ENCODE results near the gene INHBC. TPM values are rescaled to one million over a fixed set of nuclear protein-coding genes. Genes with fewer than 3 reads are reported as not detected.

INHBC gene
- polyA plus RNA-seq, 1 of the 3 experiments (the other 2 are of a cell fraction): 0.08 TPM

DNA sequence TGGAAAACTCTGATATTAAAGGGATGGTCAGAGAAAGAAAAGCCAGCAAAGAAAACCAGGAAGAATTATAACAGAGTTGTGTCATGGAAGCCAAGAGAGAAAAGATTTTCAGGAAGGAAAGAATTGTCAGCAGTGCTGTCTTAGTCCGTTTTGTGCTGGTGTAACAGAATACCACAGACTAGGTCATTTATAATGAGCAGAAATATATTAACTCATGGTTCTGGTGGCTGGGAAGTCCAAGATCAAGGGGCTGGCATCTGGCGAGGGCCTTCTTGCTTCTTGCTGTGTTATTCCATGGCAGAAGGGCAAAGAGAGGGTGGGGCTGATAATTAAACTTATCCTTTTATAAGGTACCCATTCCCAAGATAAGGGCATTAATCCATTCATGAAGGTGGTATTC is 14.1 kb downstream of the INHBC start:
- TF ChIP-seq MEF2A (IDR thresholded peaks at IDR 0.05; ENCODE audit: borderline replicate concordance, low read depth) (no peak), NFIC (IDR thresholded peaks at IDR 0.05; ENCODE audit: borderline replicate concordance) (no peak), POLR2AphosphoS5 (IDR thresholded peaks at IDR 0.05; ENCODE audit: low read depth, low read length) (no peak), YY1 (IDR thresholded peaks at IDR 0.05; ENCODE audit: low read depth) (no peak), SMC3 (IDR thresholded peaks at IDR 0.05; ENCODE audit: low read depth, low read length) (no peak), MAX (IDR thresholded peaks at IDR 0.05; ENCODE audit: low read depth) (no peak), RAD21 (IDR thresholded peaks at IDR 0.05; ENCODE audit: low read length) (no peak), ELF1 (IDR thresholded peaks at IDR 0.05) (no peak), USF2 (IDR thresholded peaks at IDR 0.05; ENCODE audit: borderline replicate concordance, low read depth, low read length) (no peak), JUND (IDR thresholded peaks at IDR 0.05) (no peak), IRF3 (IDR thresholded peaks at IDR 0.05; ENCODE audit: low read depth, low read length) (no peak), FOXM1 (IDR thresholded peaks at IDR 0.05; ENCODE audit: low read depth) (no peak), TEAD4 (IDR thresholded peaks at IDR 0.05; ENCODE audit: borderline replicate concordance, insufficient read depth) (no peak), TAF1 (IDR thresholded peaks at IDR 0.05; ENCODE audit: borderline replicate concordance, low read depth, low read length) (no peak)
- TF ChIP-seq, protein P1, sequence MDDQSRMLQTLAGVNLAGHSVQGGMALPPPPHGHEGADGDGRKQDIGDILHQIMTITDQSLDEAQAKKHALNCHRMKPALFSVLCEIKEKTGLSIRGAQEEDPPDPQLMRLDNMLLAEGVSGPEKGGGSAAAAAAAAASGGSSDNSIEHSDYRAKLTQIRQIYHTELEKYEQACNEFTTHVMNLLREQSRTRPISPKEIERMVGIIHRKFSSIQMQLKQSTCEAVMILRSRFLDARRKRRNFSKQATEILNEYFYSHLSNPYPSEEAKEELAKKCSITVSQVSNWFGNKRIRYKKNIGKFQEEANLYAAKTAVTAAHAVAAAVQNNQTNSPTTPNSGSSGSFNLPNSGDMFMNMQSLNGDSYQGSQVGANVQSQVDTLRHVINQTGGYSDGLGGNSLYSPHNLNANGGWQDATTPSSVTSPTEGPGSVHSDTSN (IDR thresholded peaks at IDR 0.05): no peak
- Histone ChIP-seq H3K79me2 (ENCODE audit: insufficient read depth) (no peaks in the 10 kb centered on the region), H3K9ac (no peak overlapping the region), H4K20me1 (ENCODE audit: insufficient read depth) (no peaks in the 10 kb centered on the region), H3K4me1 (ENCODE audit: control insufficient read depth in 1 of 2, insufficient read depth in 2 of 2, low read depth in 1 of 2, low read length in 1 of 2) (peaks cover 2 to 6% of the 10 kb centered on the region in 2 experiments; a peak in 2 of 4 replicates), H3F3A (replicated peaks; ENCODE audit: insufficient read depth) (no peaks in the 10 kb centered on the region), H3K9me3 (no peaks in the 10 kb centered on the region), H3K27ac (ENCODE audit: low read depth in 2 of 2, low read length in 1 of 2) (no peak overlapping the region), H3K9me2 (no peaks in the 10 kb centered on the region), H2AFZ (ENCODE audit: low read depth) (no peak overlapping the region), H3K4me3 (ENCODE audit: low read depth in 2 of 2, low read length in 1 of 2) (no peak overlapping the region), H3K27me3 (ENCODE audit: insufficient read depth) (no peaks in the 10 kb centered on the region), H3K36me3 (replicated peaks in 1 of 2; ENCODE audit: control insufficient read depth in 1 of 2, insufficient read depth in 2 of 2, low read length in 1 of 2) (no peaks in the 10 kb centered on the region), H3K4me2 (no peak overlapping the region)
- CTCF ChIA-PET: interaction anchor here (1.0 to 2.8 kb wide), 4 partner anchors 13 to 183 kb away, joined by 3 to 10 read pairs (median 6); no protein-coding TSS in a partner anchor
- POLR2A ChIA-PET: no interaction called here
- WGBS (ENCODE audit: low lambda C conversion rate): 66% methylated on average over 2 of the region's 2 CpGs
- no peak for DNase-seq

DNA sequence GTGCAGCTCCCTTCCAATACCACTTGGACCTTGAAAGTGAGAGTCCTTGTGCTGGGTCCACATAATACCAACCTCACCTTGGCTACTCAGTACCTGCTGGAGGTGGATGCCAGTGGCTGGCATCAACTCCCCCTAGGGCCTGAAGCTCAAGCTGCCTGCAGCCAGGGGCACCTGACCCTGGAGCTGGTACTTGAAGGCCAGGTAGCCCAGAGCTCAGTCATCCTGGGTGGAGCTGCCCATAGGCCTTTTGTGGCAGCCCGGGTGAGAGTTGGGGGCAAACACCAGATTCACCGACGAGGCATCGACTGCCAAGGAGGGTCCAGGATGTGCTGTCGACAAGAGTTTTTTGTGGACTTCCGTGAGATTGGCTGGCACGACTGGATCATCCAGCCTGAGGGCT is 14.8 kb downstream of the INHBC start:
- Histone ChIP-seq H4K20me1 (ENCODE audit: insufficient read depth) (no peaks in the 10 kb centered on the region), H3K4me3 (ENCODE audit: low read depth in 2 of 2, low read length in 1 of 2) (no peak overlapping the region), H3K4me1 (ENCODE audit: control insufficient read depth in 1 of 2, insufficient read depth in 2 of 2, low read depth in 1 of 2, low read length in 1 of 2) (peaks cover 2 to 6% of the 10 kb centered on the region in 2 experiments; a peak in 2 of 4 replicates), H3K27ac (ENCODE audit: low read depth in 2 of 2, low read length in 1 of 2) (no peak overlapping the region), H3K79me2 (ENCODE audit: insufficient read depth) (no peaks in the 10 kb centered on the region), H3K27me3 (ENCODE audit: insufficient read depth) (no peaks in the 10 kb centered on the region), H3K4me2 (no peak overlapping the region), H3K36me3 (replicated peaks in 1 of 2; ENCODE audit: control insufficient read depth in 1 of 2, insufficient read depth in 2 of 2, low read length in 1 of 2) (no peaks in the 10 kb centered on the region), H2AFZ (ENCODE audit: low read depth) (no peak overlapping the region), H3K9me3 (no peaks in the 10 kb centered on the region), H3K9ac (no peak overlapping the region), H3F3A (replicated peaks; ENCODE audit: insufficient read depth) (no peaks in the 10 kb centered on the region), H3K9me2 (no peaks in the 10 kb centered on the region)
- 95% methylated on average over 7 of the region's 7 CpGs for WGBS (ENCODE audit: low lambda C conversion rate)
- DNase-seq: no peak
- ChIA-PET POLR2A (no interaction called here), CTCF (interaction anchor here (1.0 to 7.4 kb wide), 3 partner anchors 12 to 186 kb away, joined by 5 to 141 read pairs (median 10); no protein-coding TSS in a partner anchor)
- no peak for TF ChIP-seq GABPA (IDR thresholded peaks at IDR 0.05; ENCODE audit: low read depth)
- no peak for TF ChIP-seq EP300 (IDR thresholded peaks at IDR 0.05; ENCODE audit: borderline replicate concordance in 1 of 2, low read depth in 1 of 2, low read length in 1 of 2)
- no peak for TF ChIP-seq USF2 (IDR thresholded peaks at IDR 0.05; ENCODE audit: borderline replicate concordance, low read depth, low read length)
- no peak for TF ChIP-seq SMC3 (IDR thresholded peaks at IDR 0.05; ENCODE audit: low read depth, low read length)
- no peak for TF ChIP-seq MEF2A (IDR thresholded peaks at IDR 0.05; ENCODE audit: borderline replicate concordance, low read depth)
- no peak for TF ChIP-seq TEAD4 (IDR thresholded peaks at IDR 0.05; ENCODE audit: borderline replicate concordance, insufficient read depth)
- TF ChIP-seq POLR2AphosphoS5 (IDR thresholded peaks at IDR 0.05; ENCODE audit: low read depth, low read length): no peak
- TF ChIP-seq NFIC (IDR thresholded peaks at IDR 0.05; ENCODE audit: borderline replicate concordance): no peak
- no peak for TF ChIP-seq RXRA (IDR thresholded peaks at IDR 0.05; ENCODE audit: borderline replicate concordance, low read depth)
- TF ChIP-seq, protein P2, sequence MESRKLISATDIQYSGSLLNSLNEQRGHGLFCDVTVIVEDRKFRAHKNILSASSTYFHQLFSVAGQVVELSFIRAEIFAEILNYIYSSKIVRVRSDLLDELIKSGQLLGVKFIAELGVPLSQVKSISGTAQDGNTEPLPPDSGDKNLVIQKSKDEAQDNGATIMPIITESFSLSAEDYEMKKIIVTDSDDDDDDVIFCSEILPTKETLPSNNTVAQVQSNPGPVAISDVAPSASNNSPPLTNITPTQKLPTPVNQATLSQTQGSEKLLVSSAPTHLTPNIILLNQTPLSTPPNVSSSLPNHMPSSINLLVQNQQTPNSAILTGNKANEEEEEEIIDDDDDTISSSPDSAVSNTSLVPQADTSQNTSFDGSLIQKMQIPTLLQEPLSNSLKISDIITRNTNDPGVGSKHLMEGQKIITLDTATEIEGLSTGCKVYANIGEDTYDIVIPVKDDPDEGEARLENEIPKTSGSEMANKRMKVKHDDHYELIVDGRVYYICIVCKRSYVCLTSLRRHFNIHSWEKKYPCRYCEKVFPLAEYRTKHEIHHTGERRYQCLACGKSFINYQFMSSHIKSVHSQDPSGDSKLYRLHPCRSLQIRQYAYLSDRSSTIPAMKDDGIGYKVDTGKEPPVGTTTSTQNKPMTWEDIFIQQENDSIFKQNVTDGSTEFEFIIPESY (IDR thresholded peaks at IDR 0.05; ENCODE audit: borderline replicate concordance, low read depth): no peak
- no peak for TF ChIP-seq MAX (IDR thresholded peaks at IDR 0.05; ENCODE audit: low read depth)
- no peak for TF ChIP-seq RAD21 (IDR thresholded peaks at IDR 0.05; ENCODE audit: low read length)
- TF ChIP-seq CHD2 (IDR thresholded peaks at IDR 0.05; ENCODE audit: low read length, partially characterized antibody): no peak
